ENCODE measurements around the gene LSP1.

Gene LSP1

DNA sequence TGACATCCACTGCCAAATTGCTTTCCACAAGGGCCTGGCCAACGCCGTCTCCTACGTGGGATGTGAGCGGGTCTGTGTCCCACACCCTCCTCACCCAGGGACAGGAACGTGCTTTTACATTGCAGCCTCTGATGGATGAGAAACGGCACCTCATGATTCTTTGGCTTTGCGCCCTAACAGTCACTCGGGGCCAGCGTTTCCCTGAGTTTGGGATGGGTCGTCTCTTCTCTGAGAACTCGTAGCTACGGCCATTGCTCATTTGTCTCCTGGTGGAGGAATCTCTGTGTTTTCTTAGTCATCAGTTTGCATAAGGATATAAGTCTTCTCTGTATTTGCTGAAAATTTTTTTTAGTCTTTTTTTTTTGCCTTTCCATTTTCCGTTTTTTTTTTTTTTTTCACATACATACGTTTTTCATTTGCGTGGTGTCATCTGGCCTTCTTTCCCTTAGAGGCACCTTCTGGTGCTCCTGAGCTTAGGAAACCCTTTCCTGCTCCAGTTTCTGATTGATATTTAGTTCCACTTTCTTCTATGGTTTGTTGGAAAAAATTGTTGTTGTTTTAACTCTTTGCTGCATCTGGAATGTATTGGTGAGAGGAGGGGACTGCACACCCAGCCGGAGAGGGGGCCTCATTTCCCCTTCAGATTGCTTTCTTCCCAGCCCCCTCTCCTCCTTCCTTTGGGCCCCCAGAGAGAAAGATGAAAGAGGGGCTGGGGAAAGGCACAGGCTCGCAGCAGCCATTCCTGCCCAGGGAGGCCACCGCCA is 78.6 kb downstream of the LSP1 start:
- Histone ChIP-seq H3K27me3 (no peaks in the 10 kb centered on the region), H3K9me3 (no peaks in the 10 kb centered on the region), H3K4me3 (ENCODE audit: low read depth, low read length) (no peak overlapping the region), H3K4me1 (no peaks in the 10 kb centered on the region), H3K36me3 (no peaks in the 10 kb centered on the region)
- TF ChIP-seq, protein P1, sequence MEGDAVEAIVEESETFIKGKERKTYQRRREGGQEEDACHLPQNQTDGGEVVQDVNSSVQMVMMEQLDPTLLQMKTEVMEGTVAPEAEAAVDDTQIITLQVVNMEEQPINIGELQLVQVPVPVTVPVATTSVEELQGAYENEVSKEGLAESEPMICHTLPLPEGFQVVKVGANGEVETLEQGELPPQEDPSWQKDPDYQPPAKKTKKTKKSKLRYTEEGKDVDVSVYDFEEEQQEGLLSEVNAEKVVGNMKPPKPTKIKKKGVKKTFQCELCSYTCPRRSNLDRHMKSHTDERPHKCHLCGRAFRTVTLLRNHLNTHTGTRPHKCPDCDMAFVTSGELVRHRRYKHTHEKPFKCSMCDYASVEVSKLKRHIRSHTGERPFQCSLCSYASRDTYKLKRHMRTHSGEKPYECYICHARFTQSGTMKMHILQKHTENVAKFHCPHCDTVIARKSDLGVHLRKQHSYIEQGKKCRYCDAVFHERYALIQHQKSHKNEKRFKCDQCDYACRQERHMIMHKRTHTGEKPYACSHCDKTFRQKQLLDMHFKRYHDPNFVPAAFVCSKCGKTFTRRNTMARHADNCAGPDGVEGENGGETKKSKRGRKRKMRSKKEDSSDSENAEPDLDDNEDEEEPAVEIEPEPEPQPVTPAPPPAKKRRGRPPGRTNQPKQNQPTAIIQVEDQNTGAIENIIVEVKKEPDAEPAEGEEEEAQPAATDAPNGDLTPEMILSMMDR (IDR thresholded peaks at IDR 0.05; ENCODE audit: low read depth, low read length): no peak
- no peak for DNase-seq

DNA sequence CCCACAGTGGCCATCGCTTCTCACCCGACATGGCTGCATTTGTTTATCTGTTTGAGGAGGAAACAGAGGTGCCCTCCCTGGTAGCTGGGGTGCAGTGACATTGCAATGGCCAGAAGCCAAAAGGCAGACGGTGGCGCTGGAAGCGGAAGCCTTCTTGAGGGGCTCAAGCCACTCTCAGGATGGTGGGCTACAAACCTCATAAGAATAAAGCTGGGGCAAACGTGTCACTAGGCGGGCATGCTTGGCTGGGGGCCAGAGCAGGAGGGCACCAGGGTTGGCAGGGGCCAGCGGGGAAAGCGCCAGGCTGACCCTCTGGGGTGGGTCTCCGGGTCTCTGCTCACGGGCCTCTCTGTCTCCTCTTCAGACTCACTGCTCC is 79.2 kb downstream of the LSP1 start:
- H3K4me1 ChIP-seq: no peaks in the 10 kb centered on the region
- TF ChIP-seq, protein P1 (IDR thresholded peaks at IDR 0.05; ENCODE audit: low read depth, low read length): no peak
- no peaks in the 10 kb centered on the region for H3K36me3 ChIP-seq
- no peaks in the 10 kb centered on the region for H3K9me3 ChIP-seq
- no peak overlapping the region for H3K4me3 ChIP-seq (ENCODE audit: low read depth, low read length)
- DNase-seq: no peak
- no peaks in the 10 kb centered on the region for H3K27me3 ChIP-seq

DNA sequence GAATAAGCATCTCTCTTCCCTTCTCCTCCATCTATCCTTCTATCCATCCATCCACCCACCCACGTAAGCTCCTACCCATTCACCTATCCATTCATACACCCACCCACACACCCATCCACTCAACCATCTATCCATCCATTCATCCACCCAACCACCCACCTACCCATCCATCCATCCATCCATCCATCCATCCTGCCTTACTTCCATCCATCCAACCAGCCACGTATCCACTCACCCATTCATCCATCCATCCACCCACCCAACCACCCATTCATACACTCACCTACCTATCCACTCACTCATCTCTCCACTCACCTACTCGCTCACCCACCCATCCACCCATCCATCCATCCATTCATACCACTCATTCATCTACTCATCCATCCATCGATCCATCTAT is 79.8 kb downstream of the LSP1 start:
- Histone ChIP-seq H3K4me1 (no peaks in the 10 kb centered on the region), H3K9me3 (no peaks in the 10 kb centered on the region), H3K27me3 (no peaks in the 10 kb centered on the region), H3K4me3 (ENCODE audit: low read depth, low read length) (no peak overlapping the region), H3K36me3 (no peaks in the 10 kb centered on the region)
- DNase-seq: no peak
- TF ChIP-seq, protein P1 (IDR thresholded peaks at IDR 0.05; ENCODE audit: low read depth, low read length): no peak

DNA sequence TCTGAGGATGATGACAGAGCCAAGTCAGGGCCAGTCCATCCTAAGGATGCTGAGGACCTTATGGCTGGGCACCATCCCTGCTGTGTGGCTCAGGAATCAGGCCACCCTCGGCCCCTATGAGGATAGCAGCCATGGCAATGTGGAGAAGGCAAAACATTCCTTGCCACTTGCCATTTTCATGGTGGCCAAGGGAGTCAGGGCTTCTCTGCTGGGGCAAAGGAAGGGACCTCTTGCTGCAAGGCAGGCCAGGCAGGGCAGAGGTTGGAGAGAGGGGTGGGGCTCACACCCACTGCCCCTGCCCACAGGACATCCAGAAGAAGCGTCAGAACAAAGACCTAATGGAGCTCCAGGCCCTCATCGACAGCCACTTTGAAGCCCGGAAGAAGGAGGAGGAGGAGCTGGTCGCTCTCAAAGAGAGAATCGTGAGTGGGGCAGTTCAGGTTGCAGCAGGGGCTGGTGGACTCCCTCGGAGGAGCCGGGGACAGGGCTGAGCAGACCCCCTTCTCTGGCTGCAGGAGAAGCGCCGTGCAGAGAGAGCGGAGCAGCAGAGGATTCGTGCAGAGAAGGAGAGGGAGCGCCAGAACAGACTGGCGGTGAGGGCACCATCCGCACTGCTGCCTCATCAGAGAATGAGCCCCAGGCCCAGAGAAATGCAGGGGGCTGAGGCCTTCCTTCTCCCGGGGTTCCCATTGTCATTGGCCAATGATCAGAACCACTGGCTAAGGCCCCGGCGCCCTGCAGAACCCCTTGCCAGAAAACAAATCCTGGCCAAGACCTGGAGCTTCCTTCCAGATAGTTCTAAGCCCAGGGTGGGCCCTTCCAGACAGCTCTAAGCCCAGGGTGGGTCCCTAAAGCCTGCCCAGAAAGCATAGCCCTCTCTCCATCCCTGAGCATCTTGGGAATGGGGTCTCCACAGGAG is 80.8 kb downstream of the LSP1 start:
- Histone ChIP-seq H3K4me1 (no peaks in the 10 kb centered on the region), H3K9me3 (no peaks in the 10 kb centered on the region), H3K36me3 (no peaks in the 10 kb centered on the region), H3K27me3 (no peaks in the 10 kb centered on the region), H3K4me3 (ENCODE audit: low read depth, low read length) (no peak overlapping the region)
- TF ChIP-seq, protein P1 (IDR thresholded peaks at IDR 0.05; ENCODE audit: low read depth, low read length): no peak
- DNase-seq: no peak

DNA sequence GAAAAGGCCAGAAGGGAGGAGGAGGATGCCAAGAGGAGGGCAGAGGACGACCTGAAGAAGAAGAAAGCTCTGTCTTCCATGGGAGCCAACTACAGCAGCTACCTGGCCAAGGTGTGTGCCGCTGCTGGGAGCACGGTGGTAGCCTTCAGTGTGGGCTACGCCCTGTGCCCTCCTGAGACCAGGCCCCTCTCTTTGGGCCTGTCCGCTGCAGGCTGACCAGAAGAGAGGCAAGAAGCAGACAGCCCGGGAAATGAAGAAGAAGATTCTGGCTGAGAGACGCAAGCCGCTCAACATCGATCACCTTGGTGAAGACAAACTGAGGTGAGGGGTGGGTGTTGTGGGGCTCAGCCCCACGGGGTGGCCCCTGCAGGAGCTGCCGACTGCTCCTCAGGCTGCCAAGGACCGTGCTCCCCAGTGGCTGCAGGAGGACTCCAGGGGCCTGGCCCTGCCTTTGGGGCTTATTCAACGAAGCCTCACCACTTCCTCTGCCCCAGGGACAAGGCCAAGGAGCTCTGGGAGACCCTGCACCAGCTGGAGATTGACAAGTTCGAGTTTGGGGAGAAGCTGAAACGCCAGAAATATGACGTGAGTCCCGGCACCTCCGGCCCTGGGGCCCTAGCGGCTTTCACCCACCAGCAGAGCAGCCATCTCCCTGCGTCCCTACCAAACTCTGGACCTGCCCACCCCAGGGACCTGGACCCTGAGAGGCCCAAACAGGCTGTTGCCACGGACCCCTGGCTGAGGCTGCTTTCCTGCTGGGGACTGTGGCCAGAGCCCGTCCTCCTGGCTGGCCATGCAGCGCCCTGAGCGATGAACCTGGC is 81.7 kb downstream of the LSP1 start:
- Histone ChIP-seq H3K36me3 (no peaks in the 10 kb centered on the region), H3K4me1 (no peaks in the 10 kb centered on the region), H3K4me3 (ENCODE audit: low read depth, low read length) (no peak overlapping the region), H3K27me3 (no peaks in the 10 kb centered on the region), H3K9me3 (no peaks in the 10 kb centered on the region)
- no peak for DNase-seq
- TF ChIP-seq, protein P1 (IDR thresholded peaks at IDR 0.05; ENCODE audit: low read depth, low read length): no peak
